Measurements from ENCODE around the gene EBNA1BP2. TPM values are rescaled to one million over a fixed set of nuclear protein-coding genes. Genes with fewer than 3 reads are reported as not detected.
A peak's percentile ranks its signal among the peaks of the same experiment; 100 is the strongest.
"Not testable (repeated sequence)": the region's sequence is repeated elsewhere in the genome, so short reads cannot be mapped to it uniquely, and the experiment has no call there.

EBNA1BP2 gene
- total and polyA plus RNA-seq, 7 experiments from 2014 or later, result 17.8 to 56.5 (median 24.3) TPM

DNA sequence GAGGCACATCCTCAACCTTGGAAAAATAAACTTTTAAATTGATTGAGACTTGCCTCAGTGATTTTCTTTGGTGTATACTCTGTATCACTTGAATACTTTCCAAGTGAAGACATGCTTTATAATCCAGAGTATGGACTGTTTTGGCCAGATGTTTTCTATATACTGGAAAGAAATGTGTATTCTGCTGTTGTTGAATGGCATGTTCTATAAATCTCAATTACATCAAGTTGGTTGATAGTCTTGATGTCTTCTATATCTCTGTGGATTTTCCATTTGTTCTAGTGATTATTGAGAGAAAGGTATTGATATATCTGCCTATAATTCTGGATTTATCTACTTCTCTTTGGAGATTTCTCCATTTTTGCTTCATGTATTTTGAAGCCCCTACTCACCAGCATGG lies 37.5 kb downstream of the EBNA1BP2 start:
- H3K36me3 ChIP-seq (ENCODE audit: control insufficient read depth in 2 of 3, insufficient read depth in 3 of 3, low read length in 3 of 3), result no peaks in the 10 kb centered on the region
- Mint-ChIP-seq H3K4me3 (no peak overlapping the region), H3K9me3 (peaks cover 0 to 7% (median 3%) of the 10 kb centered on the region in 11 donors), H3K27ac (no peak overlapping the region), H3K4me1 (no peaks in the 10 kb centered on the region), H3K36me3 (peaks cover 0 to 3% (median 0%) of the 10 kb centered on the region in 5 donors), H3K27me3 (peaks cover 20 to 40% (median 30%) of the 10 kb centered on the region in 5 donors)
- ChIA-PET POLR2A (no interaction called here), CTCF (no interaction called here)
- no peaks in the 10 kb centered on the region for H3K4me1 ChIP-seq (ENCODE audit: control insufficient read depth in 2 of 2, insufficient read depth in 2 of 2, low read length in 2 of 2)
- peaks cover 0 to 4% of the 10 kb centered on the region in 2 donors for H3K27me3 ChIP-seq (ENCODE audit: control insufficient read depth in 2 of 2, insufficient read depth in 2 of 2, low read length in 2 of 2)
- ATAC-seq (no peak), DNase-seq (no peak)
- H3K4me3 ChIP-seq (ENCODE audit: low read length), result no peak overlapping the region
- intact Hi-C loops (cut with micrococcal nuclease), result no loop called here
- no peaks in the 10 kb centered on the region for H3K9me3 ChIP-seq (ENCODE audit: control insufficient read depth in 2 of 3, low read length in 3 of 3)
- no peak overlapping the region for H3K27ac ChIP-seq (ENCODE audit: low read depth, low read length)

DNA sequence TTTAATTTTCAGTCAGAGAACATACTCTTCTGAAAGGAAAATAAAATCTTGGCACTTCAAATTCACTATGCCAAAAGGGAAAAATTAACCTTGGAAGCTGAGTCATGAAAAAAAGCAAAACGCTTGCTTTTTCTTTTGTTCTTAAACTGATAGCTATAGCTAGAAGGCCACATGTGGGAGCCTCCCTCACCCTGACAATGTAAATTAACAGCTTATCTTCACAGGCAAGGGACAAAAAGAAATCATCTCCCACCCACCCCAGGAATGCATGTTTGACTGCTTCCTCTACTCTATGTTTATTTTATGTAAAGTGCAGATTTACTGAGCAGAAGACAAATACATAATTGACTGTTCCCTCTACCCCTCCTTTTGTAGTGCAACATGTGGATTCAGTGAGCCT lies 38.0 kb downstream of the EBNA1BP2 start:
- ChIA-PET POLR2A (no interaction called here), CTCF (no interaction called here)
- no peaks in the 10 kb centered on the region for H3K36me3 ChIP-seq (ENCODE audit: control insufficient read depth in 2 of 3, insufficient read depth in 3 of 3, low read length in 3 of 3)
- peaks cover 0 to 3% (median 0%) of the 10 kb centered on the region in 5 donors for H3K36me3 Mint-ChIP-seq
- intact Hi-C loops (cut with micrococcal nuclease), result no loop called here
- no peak for DNase-seq
- no peak overlapping the region for H3K27ac ChIP-seq (ENCODE audit: low read depth, low read length)
- no peak overlapping the region for H3K27ac Mint-ChIP-seq
- H3K27me3 Mint-ChIP-seq, result peaks cover 17 to 35% (median 26%) of the 10 kb centered on the region in 5 donors
- H3K27me3 ChIP-seq (ENCODE audit: control insufficient read depth in 2 of 2, insufficient read depth in 2 of 2, low read length in 2 of 2), result peaks cover under 1 to 4% of the 10 kb centered on the region in 2 donors
- no peaks in the 10 kb centered on the region for H3K4me1 Mint-ChIP-seq
- no peak overlapping the region for H3K4me3 ChIP-seq (ENCODE audit: low read length)
- H3K4me1 ChIP-seq (ENCODE audit: control insufficient read depth in 2 of 2, insufficient read depth in 2 of 2, low read length in 2 of 2), result no peaks in the 10 kb centered on the region
- peaks cover 0 to 3% (median 0%) of the 10 kb centered on the region in 11 donors for H3K9me3 Mint-ChIP-seq
- no peaks in the 10 kb centered on the region for H3K9me3 ChIP-seq (ENCODE audit: control insufficient read depth in 2 of 3, low read length in 3 of 3)
- ATAC-seq, result no peak
- H3K4me3 Mint-ChIP-seq, result no peak overlapping the region

- DNase-seq (no peak), ATAC-seq (no peak)
- intact Hi-C loops (cut with micrococcal nuclease), result no loop called here
- H3K4me3 Mint-ChIP-seq, result no peak overlapping the region
- Histone ChIP-seq H3K4me3 (ENCODE audit: low read length) (no peak overlapping the region), H3K27me3 (ENCODE audit: control insufficient read depth in 2 of 2, insufficient read depth in 2 of 2, low read length in 2 of 2) (peaks cover 3 to 4% of the 10 kb centered on the region in 2 donors), H3K9me3 (ENCODE audit: control insufficient read depth in 2 of 3, low read length in 3 of 3) (no peaks in the 10 kb centered on the region), H3K4me1 (ENCODE audit: control insufficient read depth in 2 of 2, insufficient read depth in 2 of 2, low read length in 2 of 2) (no peaks in the 10 kb centered on the region), H3K36me3 (ENCODE audit: control insufficient read depth in 2 of 3, insufficient read depth in 3 of 3, low read length in 3 of 3) (no peaks in the 10 kb centered on the region), H3K27ac (ENCODE audit: low read depth, low read length) (no peak overlapping the region)
- H3K36me3 Mint-ChIP-seq, result peaks cover 0 to 3% (median 0%) of the 10 kb centered on the region in 5 donors
- no peak overlapping the region for H3K27ac Mint-ChIP-seq
- peaks cover 23 to 33% (median 26%) of the 10 kb centered on the region in 5 donors for H3K27me3 Mint-ChIP-seq
- H3K4me1 Mint-ChIP-seq, result no peaks in the 10 kb centered on the region
- CTCF ChIA-PET, result no interaction called here
- POLR2A ChIA-PET, result no interaction called here
- peaks cover 0 to 3% (median 0%) of the 10 kb centered on the region in 11 donors for H3K9me3 Mint-ChIP-seq
Observed at GRCh38 chr1:43129426-43129825, 42.7 kb downstream of the EBNA1BP2 start.

DNA sequence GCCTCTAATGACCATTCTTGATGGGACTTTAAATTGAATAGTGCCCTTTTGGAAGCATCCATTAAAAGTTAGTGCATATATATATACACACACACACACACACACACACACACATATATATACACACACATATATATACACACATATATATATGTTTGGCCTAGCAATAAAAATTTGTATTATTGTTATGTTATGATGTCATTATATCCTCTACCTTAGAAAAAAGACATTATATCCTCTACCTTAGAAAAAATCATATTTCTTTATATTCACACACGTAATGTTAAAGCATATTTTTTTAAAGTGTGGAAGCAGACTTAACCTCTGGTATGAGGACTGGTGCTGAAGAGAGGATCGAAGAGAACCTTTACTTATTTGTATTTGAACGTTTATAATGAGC lies 43.3 kb downstream of the EBNA1BP2 start:
- ATAC-seq, result no peak
- ChIA-PET POLR2A (no interaction called here), CTCF (no interaction called here)
- Mint-ChIP-seq H3K27me3 (peaks cover 23 to 34% (median 26%) of the 10 kb centered on the region in 5 donors), H3K36me3 (peaks cover 0 to 3% (median 0%) of the 10 kb centered on the region in 5 donors), H3K27ac (no peak overlapping the region), H3K9me3 (peaks cover 0 to 3% (median 0%) of the 10 kb centered on the region in 11 donors), H3K4me1 (no peaks in the 10 kb centered on the region), H3K4me3 (no peak overlapping the region)
- no peak overlapping the region for H3K4me3 ChIP-seq (ENCODE audit: low read length)
- H3K27me3 ChIP-seq (ENCODE audit: control insufficient read depth in 2 of 2, insufficient read depth in 2 of 2, low read length in 2 of 2), result peaks cover 3 to 4% of the 10 kb centered on the region in 2 donors
- H3K36me3 ChIP-seq (ENCODE audit: control insufficient read depth in 2 of 3, insufficient read depth in 3 of 3, low read length in 3 of 3), result no peaks in the 10 kb centered on the region
- no peak for DNase-seq
- intact Hi-C loops (cut with micrococcal nuclease), result no loop called here
- H3K27ac ChIP-seq (ENCODE audit: low read depth, low read length), result no peak overlapping the region
- no peaks in the 10 kb centered on the region for H3K4me1 ChIP-seq (ENCODE audit: control insufficient read depth in 2 of 2, insufficient read depth in 2 of 2, low read length in 2 of 2)
- H3K9me3 ChIP-seq (ENCODE audit: control insufficient read depth in 2 of 3, low read length in 3 of 3), result no peaks in the 10 kb centered on the region

- POLR2A ChIA-PET, result no interaction called here
- Histone ChIP-seq H3K4me3 (ENCODE audit: low read length) (no peak overlapping the region), H3K27ac (ENCODE audit: low read depth, low read length) (no peak overlapping the region), H3K36me3 (ENCODE audit: control insufficient read depth in 2 of 3, insufficient read depth in 3 of 3, low read length in 3 of 3) (no peaks in the 10 kb centered on the region), H3K27me3 (ENCODE audit: control insufficient read depth in 2 of 2, insufficient read depth in 2 of 2, low read length in 2 of 2) (no peaks in the 10 kb centered on the region), H3K9me3 (ENCODE audit: control insufficient read depth in 2 of 3, low read length in 3 of 3) (no peaks in the 10 kb centered on the region), H3K4me1 (ENCODE audit: control insufficient read depth in 2 of 2, insufficient read depth in 2 of 2, low read length in 2 of 2) (no peaks in the 10 kb centered on the region)
- DNase-seq, result no peak
- ATAC-seq, result no peak
- Mint-ChIP-seq H3K9me3 (peaks cover 0 to 3% (median 0%) of the 10 kb centered on the region in 11 donors), H3K27ac (no peak overlapping the region), H3K4me3 (no peak overlapping the region), H3K4me1 (no peaks in the 10 kb centered on the region), H3K36me3 (peaks cover 0 to 3% (median 0%) of the 10 kb centered on the region in 5 donors), H3K27me3 (peaks cover 19 to 34% (median 23%) of the 10 kb centered on the region in 5 donors)
- CTCF ChIA-PET, result no interaction called here
- intact Hi-C loops (cut with micrococcal nuclease), result no loop called here
Observed at GRCh38 chr1:43123031-43123430, 49.1 kb downstream of the EBNA1BP2 start.

- H3K27ac Mint-ChIP-seq, result no peak overlapping the region
- peaks cover 0 to 3% (median 0%) of the 10 kb centered on the region in 11 donors for H3K9me3 Mint-ChIP-seq
- H3K4me1 Mint-ChIP-seq, result no peaks in the 10 kb centered on the region
- no peaks in the 10 kb centered on the region for H3K9me3 ChIP-seq (ENCODE audit: control insufficient read depth in 2 of 3, low read length in 3 of 3)
- ATAC-seq (no peak), DNase-seq (no peak)
- no peaks in the 10 kb centered on the region for H3K36me3 ChIP-seq (ENCODE audit: control insufficient read depth in 2 of 3, insufficient read depth in 3 of 3, low read length in 3 of 3)
- no peaks in the 10 kb centered on the region for H3K27me3 ChIP-seq (ENCODE audit: control insufficient read depth in 2 of 2, insufficient read depth in 2 of 2, low read length in 2 of 2)
- H3K36me3 Mint-ChIP-seq, result peaks cover 0 to 3% (median 0%) of the 10 kb centered on the region in 5 donors
- no peak overlapping the region for H3K27ac ChIP-seq (ENCODE audit: low read depth, low read length)
- no peak overlapping the region for H3K4me3 ChIP-seq (ENCODE audit: low read length)
- peaks cover 13 to 29% (median 16%) of the 10 kb centered on the region in 5 donors for H3K27me3 Mint-ChIP-seq
- POLR2A ChIA-PET, result no interaction called here
- no peak overlapping the region for H3K4me3 Mint-ChIP-seq
- CTCF ChIA-PET, result no interaction called here
- intact Hi-C loops (cut with micrococcal nuclease), result no loop called here
- no peaks in the 10 kb centered on the region for H3K4me1 ChIP-seq (ENCODE audit: control insufficient read depth in 2 of 2, insufficient read depth in 2 of 2, low read length in 2 of 2)
Observed at GRCh38 chr1:43121256-43121900, 50.7 kb downstream of the EBNA1BP2 start.

GRCh38 chr1:43119928-43120586 lies 52.0 kb downstream of the EBNA1BP2 start:
- H3K27me3 ChIP-seq (ENCODE audit: control insufficient read depth in 2 of 2, insufficient read depth in 2 of 2, low read length in 2 of 2); DNase-seq; CTCF ChIA-PET; H3K36me3 ChIP-seq (ENCODE audit: control insufficient read depth in 2 of 3, insufficient read depth in 3 of 3, low read length in 3 of 3); H3K4me3 ChIP-seq (ENCODE audit: low read length); intact Hi-C loops (cut with micrococcal nuclease); H3K27ac Mint-ChIP-seq; ATAC-seq; H3K9me3 Mint-ChIP-seq; H3K4me1 Mint-ChIP-seq; H3K36me3 Mint-ChIP-seq; H3K4me1 ChIP-seq (ENCODE audit: control insufficient read depth in 2 of 2, insufficient read depth in 2 of 2, low read length in 2 of 2); POLR2A ChIA-PET; H3K27ac ChIP-seq (ENCODE audit: low read depth, low read length); H3K9me3 ChIP-seq (ENCODE audit: control insufficient read depth in 2 of 3, low read length in 3 of 3): not testable (repeated sequence)
- Mint-ChIP-seq H3K4me3 (peak overlapping the region in 4 of 10 donors; percentile 12 to 79 (median 37)), H3K27me3 (peaks cover 13 to 29% (median 15%) of the 10 kb centered on the region in 5 donors)
